GM12878 (cell line): ENCODE results near the gene SMCO4.

Source experiments
- RAD21 ChIP-seq: IDR thresholded peaks from 2 replicates; pipeline ENCODE4 v1.6.1; 2011; ENCODE audit warnings: mild to moderate bottlenecking, low read depth, low read length, moderate library complexity; ENCODE audit not compliant: insufficient read depth
- ZNF274 ChIP-seq: IDR thresholded peaks from one replicate; pipeline ENCODE4 v1.8.0; 2011; ENCODE audit not compliant: insufficient read length, insufficient read depth

- no peak for TF ChIP-seq RAD21
- TF ChIP-seq ZNF274 = no peak
Measured at GRCh38 chr11:93444617-93445073, 98.5 kb downstream of the SMCO4 start.
